ENCODE measurements around the gene TMEM131. TPM values are rescaled to one million over a fixed set of nuclear protein-coding genes. Genes with fewer than 3 reads are reported as not detected.

TMEM131 gene
- total and polyA plus RNA-seq, 2 donors: 18.2 to 68.6 TPM

- no peaks in the 10 kb centered on the region for H3K4me1 ChIP-seq (ENCODE audit: insufficient read depth)
- H3K4me3 ChIP-seq (ENCODE audit: low read depth, low read length): no peak overlapping the region
- WGBS: 78% methylated on average over 10 of the region's 10 CpGs
- no peaks in the 10 kb centered on the region for H3K36me3 ChIP-seq (ENCODE audit: insufficient read depth)
- no peak overlapping the region for H3K27ac ChIP-seq (ENCODE audit: low read depth)
- no peak for DNase-seq (ENCODE audit: extremely low spot score)
These were observed 14.4 kb upstream of the TMEM131 start for GRCh38 chr2:98009887-98010760.

GRCh38 chr2:98008415-98008814, 12.7 kb upstream of the TMEM131 start:
- H3K4me1 ChIP-seq (ENCODE audit: insufficient read depth): no peaks in the 10 kb centered on the region
- 74% methylated on average over 3 of the region's 3 CpGs for WGBS
- H3K36me3 ChIP-seq (ENCODE audit: insufficient read depth): no peaks in the 10 kb centered on the region
- H3K27ac ChIP-seq (ENCODE audit: low read depth): no peak overlapping the region
- no peak overlapping the region for H3K4me3 ChIP-seq (ENCODE audit: low read depth, low read length)
- DNase-seq (ENCODE audit: extremely low spot score): no peak

DNA sequence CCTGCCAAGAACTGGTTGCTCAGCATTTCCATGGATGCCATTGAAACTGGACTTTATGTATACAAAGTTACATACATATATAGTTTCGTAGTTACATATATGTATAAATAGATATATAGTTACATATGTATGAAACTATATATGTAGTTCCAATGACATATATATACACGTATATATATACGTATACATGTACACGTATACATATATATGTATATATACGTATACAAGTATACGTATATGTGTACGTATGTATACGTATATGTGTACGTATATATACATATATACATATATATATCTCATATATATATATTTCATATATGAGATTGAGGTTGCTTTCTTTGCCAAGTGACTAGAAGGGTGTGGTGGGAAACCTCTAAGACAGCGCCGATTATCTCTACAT, 10.6 kb upstream of the TMEM131 start:
- no peaks in the 10 kb centered on the region for H3K4me1 ChIP-seq (ENCODE audit: insufficient read depth)
- no peak overlapping the region for H3K27ac ChIP-seq (ENCODE audit: low read depth)
- H3K4me3 ChIP-seq (ENCODE audit: low read depth, low read length): no peak overlapping the region
- DNase-seq (ENCODE audit: extremely low spot score): no peak
- H3K36me3 ChIP-seq (ENCODE audit: insufficient read depth): no peaks in the 10 kb centered on the region
- WGBS: 90% methylated on average over 11 of the region's 11 CpGs

DNA sequence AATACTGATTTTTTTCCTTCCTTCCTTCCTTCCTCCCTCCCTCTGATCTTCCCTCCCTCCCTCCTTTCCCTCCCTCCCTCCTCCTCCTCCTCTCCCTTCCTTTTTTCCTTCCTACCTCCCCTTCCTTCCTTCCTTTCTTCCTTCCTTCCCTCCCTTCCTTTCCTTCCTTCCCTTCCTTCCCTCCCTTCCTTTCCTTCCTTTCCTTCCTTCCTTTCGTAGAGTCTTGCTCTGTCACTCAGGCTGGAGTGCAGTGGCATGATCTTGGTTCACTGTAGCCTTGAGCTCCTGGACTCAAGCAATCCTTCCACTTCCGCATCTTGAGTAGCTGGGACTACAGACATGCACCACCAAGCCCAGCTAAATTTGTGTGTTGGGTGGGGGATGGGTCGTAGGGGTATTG, 8.9 kb upstream of the TMEM131 start:
- WGBS: 92% methylated on average over 3 of the region's 3 CpGs
- H3K4me3 ChIP-seq (ENCODE audit: low read depth, low read length): no peak overlapping the region
- no peaks in the 10 kb centered on the region for H3K4me1 ChIP-seq (ENCODE audit: insufficient read depth)
- no peak for DNase-seq (ENCODE audit: extremely low spot score)
- no peak overlapping the region for H3K27ac ChIP-seq (ENCODE audit: low read depth)
- H3K36me3 ChIP-seq (ENCODE audit: insufficient read depth): no peaks in the 10 kb centered on the region

GRCh38 chr2:98004047-98004446, 8.3 kb upstream of the TMEM131 start:
- Histone ChIP-seq H3K4me3 (ENCODE audit: low read depth, low read length) (no peak overlapping the region), H3K36me3 (ENCODE audit: insufficient read depth) (no peaks in the 10 kb centered on the region), H3K27ac (ENCODE audit: low read depth) (no peak overlapping the region), H3K4me1 (ENCODE audit: insufficient read depth) (no peaks in the 10 kb centered on the region)
- DNase-seq (ENCODE audit: extremely low spot score): no peak
- 92% methylated on average over 2 of the region's 2 CpGs for whole genome bisulfite sequencing

- H3K27ac ChIP-seq (ENCODE audit: low read depth): no peak overlapping the region
- H3K4me3 ChIP-seq (ENCODE audit: low read depth, low read length): no peak overlapping the region
- WGBS: 79% methylated on average over 3 of the region's 3 CpGs
- H3K36me3 ChIP-seq (ENCODE audit: insufficient read depth): no peaks in the 10 kb centered on the region
- H3K4me1 ChIP-seq (ENCODE audit: insufficient read depth): no peaks in the 10 kb centered on the region
- no peak for DNase-seq (ENCODE audit: extremely low spot score)
These were observed 3.8 kb upstream of the TMEM131 start for GRCh38 chr2:97999536-97999935.

DNA sequence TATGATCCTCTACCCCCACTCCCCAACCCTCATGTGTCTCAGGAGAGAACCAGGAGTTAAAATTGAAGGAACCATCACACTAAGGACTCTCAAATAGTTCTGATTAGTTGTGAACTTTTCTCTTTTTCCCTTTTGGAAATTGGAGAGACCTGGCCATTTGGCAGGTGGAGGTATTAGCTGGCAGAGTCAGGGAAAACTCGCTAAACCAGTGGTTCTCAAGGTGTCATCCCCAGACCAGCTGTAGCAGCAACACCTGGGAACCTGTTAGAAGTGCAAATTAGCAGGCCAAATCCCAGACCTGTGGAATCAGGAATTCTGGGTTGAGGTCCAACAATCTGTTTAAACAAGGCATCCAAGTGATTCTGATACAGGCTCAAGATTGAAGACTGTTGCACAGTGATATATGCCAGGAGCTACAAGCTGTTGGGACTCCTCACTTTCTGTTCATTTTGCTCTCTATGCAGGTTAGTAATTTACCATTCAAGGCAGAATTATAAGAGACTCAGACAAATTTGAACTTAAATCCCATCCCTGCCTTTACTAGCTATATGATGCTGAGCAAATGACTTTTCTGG, 2.8 kb upstream of the TMEM131 start:
- Histone ChIP-seq H3K4me3 (ENCODE audit: low read depth, low read length) (no peak overlapping the region), H3K36me3 (ENCODE audit: insufficient read depth) (no peaks in the 10 kb centered on the region), H3K4me1 (ENCODE audit: insufficient read depth) (no peaks in the 10 kb centered on the region), H3K27ac (ENCODE audit: low read depth) (no peak overlapping the region)
- WGBS: 85% methylated on average over 1 of the region's 1 CpG
- no peak for DNase-seq (ENCODE audit: extremely low spot score)

DNA sequence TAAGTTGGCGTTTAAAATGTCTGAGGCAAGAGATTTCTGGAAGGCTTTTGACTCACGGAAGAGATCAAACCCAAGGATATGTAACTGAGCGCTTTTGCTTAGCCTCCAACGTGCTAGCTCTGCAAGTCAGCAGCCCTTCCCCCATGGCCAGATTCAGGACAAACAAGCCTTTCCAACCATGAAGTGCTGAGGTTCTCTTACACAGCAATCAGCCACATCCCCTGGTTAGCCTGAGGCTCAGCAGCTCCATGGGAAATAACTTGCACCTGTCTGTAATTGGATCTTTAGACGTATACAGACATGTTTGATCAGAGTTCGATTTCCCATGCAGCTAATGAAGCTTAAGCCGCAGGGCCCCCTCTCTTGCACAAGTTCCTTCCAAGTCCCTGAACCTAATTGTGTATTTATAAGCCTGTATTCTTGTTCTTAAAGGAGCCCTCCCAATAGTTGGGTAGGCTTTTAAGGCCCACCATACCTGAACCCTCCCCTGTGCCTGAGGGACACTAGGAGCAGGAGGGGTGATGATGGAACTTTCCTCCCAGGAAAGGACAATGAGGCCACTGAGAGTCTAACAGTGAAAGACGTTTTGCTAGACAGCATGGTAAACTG, 2.1 kb upstream of the TMEM131 start:
- Histone ChIP-seq H3K4me1 (ENCODE audit: insufficient read depth) (no peaks in the 10 kb centered on the region), H3K36me3 (ENCODE audit: insufficient read depth) (no peaks in the 10 kb centered on the region), H3K4me3 (ENCODE audit: low read depth, low read length) (no peak overlapping the region), H3K27ac (ENCODE audit: low read depth) (no peak overlapping the region)
- no peak for DNase-seq (ENCODE audit: extremely low spot score)
- WGBS: 84% methylated on average over 8 of the region's 8 CpGs

DNA sequence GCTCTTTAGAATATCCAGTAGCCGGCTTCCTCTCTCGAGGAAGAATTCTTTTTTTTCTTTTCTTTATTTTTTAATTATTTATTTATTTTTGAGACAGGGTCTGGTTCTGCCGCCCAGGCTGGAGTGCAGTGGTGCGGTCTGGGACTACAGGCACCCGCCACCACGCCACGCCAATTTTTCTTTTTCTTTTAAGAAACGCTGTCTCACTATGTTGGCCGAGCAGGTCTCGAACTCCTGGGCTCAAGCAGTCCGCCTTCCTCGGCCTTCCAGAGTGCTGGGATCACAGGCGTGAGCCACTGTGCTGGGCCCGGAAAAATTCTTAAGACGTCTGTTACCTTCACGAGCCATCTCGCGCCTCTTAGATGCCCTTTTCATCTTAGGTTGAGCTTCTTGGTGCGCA, 931 bp upstream of the TMEM131 start:
- no peak overlapping the region for H3K27ac ChIP-seq (ENCODE audit: low read depth)
- no peaks in the 10 kb centered on the region for H3K4me1 ChIP-seq (ENCODE audit: insufficient read depth)

GRCh38 chr2:97995026-97995733, 568 bp downstream of the TMEM131 start:
- no peak for DNase-seq (ENCODE audit: extremely low spot score)
- peak overlapping the region; percentile 96 for H3K27ac ChIP-seq (ENCODE audit: low read depth)
- no peaks in the 10 kb centered on the region for H3K36me3 ChIP-seq (ENCODE audit: insufficient read depth)
- under 1% methylated on average over 80 of the region's 81 CpGs for WGBS
- H3K4me1 ChIP-seq (ENCODE audit: insufficient read depth): no peaks in the 10 kb centered on the region
- peak overlapping the region; percentile 89 for H3K4me3 ChIP-seq (ENCODE audit: low read depth, low read length)

More for the DNA sequence above, 931 bp upstream of the TMEM131 start:
- 93% methylated on average over 19 of the region's 19 CpGs for WGBS
- Histone ChIP-seq H3K4me3 (ENCODE audit: low read depth, low read length) (no peak overlapping the region), H3K36me3 (ENCODE audit: insufficient read depth) (no peaks in the 10 kb centered on the region)
- DNase-seq (ENCODE audit: extremely low spot score): no peak

DNA sequence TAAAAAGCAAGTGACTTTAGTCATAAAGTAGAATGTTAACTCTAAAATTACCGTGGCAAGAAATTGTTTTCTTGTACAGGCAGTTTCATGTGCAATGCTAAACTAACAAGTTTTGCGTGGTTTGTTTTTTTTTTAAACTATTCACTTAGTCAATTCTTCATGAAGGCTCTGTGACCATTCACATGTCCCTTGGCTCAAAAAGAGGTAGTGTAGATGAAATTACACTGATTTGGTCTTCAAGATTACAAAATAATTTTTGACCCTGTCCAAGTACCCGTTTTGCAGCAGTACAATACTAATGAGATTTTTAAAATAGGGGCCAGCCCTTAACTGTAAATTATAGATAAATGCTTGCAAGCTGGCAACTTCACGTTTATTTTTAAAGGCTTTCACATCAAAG, 1.3 kb downstream of the TMEM131 start:
- peak overlapping the region; percentile 96 for H3K27ac ChIP-seq (ENCODE audit: low read depth)
- DNase-seq (ENCODE audit: extremely low spot score): no peak
- no peaks in the 10 kb centered on the region for H3K36me3 ChIP-seq (ENCODE audit: insufficient read depth)
- 10% methylated on average over 4 of the region's 4 CpGs for WGBS
- H3K4me3 ChIP-seq (ENCODE audit: low read depth, low read length): peak overlapping the region; percentile 89
- peaks cover 2% of the 10 kb centered on the region for H3K4me1 ChIP-seq (ENCODE audit: insufficient read depth)

DNA sequence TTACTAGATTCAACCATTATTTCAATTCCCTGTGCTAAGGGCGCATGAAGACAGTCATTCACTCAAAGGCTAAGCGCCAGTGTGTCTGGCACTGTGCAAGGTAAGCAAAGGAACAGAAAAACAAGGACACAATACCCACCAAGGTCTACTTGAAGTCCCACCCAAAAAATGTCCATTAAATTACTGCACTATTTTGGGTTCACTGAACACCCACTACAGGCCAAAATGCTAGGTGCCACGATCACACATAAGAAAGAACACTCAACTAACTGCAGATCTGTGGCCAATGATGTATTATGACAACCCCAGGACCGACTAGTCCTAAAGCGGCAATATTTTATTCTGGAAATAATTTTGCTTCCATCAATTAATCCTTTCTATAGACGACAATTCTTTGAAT, 1.8 kb downstream of the TMEM131 start:
- Histone ChIP-seq H3K27ac (ENCODE audit: low read depth) (no peak overlapping the region), H3K4me3 (ENCODE audit: low read depth, low read length) (no peak overlapping the region), H3K36me3 (ENCODE audit: insufficient read depth) (no peaks in the 10 kb centered on the region), H3K4me1 (ENCODE audit: insufficient read depth) (peaks cover 2% of the 10 kb centered on the region)
- no peak for DNase-seq (ENCODE audit: extremely low spot score)
- 54% methylated on average over 6 of the region's 6 CpGs for WGBS

DNA sequence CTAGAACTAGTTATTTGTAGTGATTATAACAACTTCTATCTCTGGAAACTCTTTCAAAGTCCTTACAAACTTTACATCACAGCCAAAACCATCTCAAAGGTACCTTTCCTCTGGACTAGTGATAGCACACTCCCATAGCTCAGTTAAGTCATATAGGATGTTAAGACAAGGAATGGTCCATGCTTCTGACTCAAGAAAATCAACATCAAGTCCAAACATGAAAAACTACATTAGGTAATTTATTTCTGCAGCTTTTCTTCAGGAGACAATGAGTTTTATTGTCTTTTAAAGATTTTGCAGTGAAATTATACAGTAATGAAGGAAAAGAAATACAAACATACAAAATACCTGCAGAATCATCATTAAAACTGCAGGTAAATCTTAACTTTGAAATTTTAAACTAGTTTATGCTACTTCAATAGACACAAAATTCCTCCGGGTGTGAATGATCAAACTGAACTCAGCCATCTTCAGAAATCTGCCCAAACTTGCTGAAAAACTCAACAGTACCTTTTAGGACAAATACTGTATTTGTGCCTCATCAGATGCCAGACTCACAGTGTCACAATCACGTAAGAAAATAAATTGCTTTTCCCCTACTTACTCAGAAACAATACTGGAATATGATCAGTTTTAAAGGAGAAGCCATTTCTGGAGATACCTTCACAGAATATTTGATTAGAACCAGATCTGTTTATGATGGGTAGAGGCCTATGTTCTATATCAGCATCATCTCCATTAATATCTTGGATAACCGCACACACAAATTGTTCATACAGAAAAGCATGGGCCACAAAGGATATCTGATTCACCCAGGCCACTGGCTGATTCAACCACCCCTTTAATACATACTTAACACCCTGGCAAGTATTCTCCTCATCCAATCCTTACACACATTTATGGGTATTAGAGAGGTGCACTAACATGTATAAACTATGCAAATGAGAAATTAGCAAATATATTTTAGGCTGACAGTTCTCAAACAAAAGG, 2.6 kb downstream of the TMEM131 start:
- 73% methylated on average over 3 of the region's 3 CpGs for WGBS
- DNase-seq (ENCODE audit: extremely low spot score): no peak
- peaks cover 2% of the 10 kb centered on the region for H3K4me1 ChIP-seq (ENCODE audit: insufficient read depth)
- H3K4me3 ChIP-seq (ENCODE audit: low read depth, low read length): no peak overlapping the region
- H3K36me3 ChIP-seq (ENCODE audit: insufficient read depth): no peaks in the 10 kb centered on the region
- no peak overlapping the region for H3K27ac ChIP-seq (ENCODE audit: low read depth)

All from urinary bladder (tissue), 4 donors.